ENCODE measurements around the gene CARS2.
A peak's percentile ranks its signal among the peaks of the same experiment; 100 is the strongest.
"Not testable (repeated sequence)": the region's sequence is repeated elsewhere in the genome, so short reads cannot be mapped to it uniquely, and the experiment has no call there.

Gene CARS2

DNA sequence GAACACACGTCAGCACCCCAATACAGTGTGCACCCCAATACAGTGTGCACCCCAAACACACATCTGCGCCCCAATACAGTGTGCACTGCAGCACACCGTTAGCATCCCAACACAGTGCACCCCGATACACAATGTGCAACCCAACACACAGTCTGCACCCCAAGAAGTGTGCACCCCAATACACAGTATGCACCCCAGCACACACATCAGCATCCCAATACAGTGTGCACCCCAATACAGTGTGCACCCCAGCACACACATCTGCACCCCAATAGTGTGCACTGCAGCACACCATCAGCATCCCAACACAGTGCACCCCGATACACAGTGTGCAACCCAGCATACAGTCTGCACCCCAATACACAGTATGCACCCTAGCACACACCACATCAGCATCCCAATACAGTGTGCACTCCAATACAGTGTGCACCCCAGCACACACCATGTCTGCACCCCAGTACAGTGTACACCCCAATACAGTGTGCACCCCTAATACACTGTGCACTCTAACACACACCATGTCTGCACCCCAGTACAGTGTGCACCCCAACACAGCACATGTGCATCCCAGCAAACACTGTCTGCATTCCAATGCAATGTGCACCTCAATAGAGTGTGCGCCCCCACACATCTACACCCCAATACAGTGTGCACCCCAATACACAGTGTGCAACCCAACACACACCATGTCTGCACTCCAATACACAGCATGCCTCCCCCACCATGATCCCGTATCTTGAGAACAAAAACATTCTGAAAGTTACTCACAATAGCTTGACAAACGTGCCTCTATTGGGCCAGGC is 855 bp upstream of the CARS2 start:
- no peak for DNase-seq (ENCODE audit: low spot score)

DNA sequence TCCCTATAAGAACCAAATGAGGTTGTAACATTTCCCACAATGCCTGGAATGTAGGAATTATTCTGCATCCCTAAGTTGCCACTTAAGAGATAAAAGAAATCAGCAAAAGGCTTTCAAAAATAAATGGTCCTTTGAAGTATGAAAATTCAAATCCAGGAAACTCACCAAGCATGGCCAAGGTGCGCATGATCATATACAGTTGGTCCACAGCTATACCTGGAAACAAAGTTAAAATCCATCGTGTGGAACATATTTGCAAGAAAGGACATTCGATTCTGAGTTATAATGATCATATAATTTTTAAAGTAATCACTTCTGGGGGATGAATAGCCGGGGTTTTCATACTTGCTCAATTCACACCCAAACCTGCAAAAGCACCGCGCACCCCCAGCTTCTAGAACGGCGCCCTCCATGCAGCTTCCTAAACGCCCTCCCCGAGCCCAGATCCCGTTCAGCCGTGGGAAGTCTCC is 525 bp downstream of the CARS2 start:
- DNase-seq (ENCODE audit: low spot score) = no peak

GRCh38 chr13:110702591-110703526 is 3.1 kb downstream of the CARS2 start:
- DNase-seq (ENCODE audit: low spot score) = no peak

GRCh38 chr13:110702089-110702488 is 3.8 kb downstream of the CARS2 start:
- DNase-seq (ENCODE audit: low spot score) = no peak

DNA sequence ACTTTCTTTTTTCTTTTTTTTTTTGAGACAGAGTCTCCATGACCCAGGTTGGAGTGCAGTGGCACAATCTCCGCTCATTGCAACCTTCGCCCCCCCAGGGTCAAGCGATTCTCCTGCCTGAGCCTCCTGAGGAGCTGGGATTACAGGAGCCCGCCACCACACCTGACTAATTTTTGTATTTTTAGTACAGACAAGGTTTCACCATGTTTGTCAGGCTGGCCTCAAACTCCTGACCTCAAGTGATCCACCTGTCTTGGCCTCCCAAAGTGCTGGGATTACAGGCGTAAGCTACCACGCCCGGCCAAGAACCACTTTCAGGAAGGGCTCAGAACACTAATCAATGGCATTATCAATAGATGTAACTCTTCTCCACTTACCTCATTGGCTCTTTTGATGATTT is 4.9 kb downstream of the CARS2 start:
- not testable (repeated sequence) for DNase-seq (ENCODE audit: low spot score)

- no peak for DNase-seq (ENCODE audit: low spot score)
Measured at GRCh38 chr13:110700641-110701040, 5.3 kb downstream of the CARS2 start.

DNA sequence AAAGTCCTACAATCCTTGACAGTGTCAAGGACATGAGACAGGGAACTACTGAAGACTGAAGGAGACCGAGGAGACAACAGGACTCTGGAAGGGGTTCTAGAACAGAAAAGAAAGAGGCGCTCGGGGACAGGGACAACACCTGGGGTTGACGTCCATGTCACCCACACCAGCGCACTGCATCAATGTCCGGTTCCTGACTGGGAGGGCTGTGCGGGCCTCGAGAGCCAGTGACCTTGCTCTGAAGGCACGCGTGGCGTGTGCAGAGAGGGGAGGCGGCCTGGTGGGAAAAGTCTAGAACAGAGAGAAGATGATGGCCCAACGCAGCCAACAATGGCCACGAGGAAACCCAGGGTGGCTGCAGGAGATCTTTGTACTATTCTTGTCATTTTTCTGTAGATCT is 5.7 kb downstream of the CARS2 start:
- DNase-seq (ENCODE audit: low spot score) = no peak

GRCh38 chr13:110699148-110700145 is 6.5 kb downstream of the CARS2 start:
- no peak for DNase-seq (ENCODE audit: low spot score)

DNA sequence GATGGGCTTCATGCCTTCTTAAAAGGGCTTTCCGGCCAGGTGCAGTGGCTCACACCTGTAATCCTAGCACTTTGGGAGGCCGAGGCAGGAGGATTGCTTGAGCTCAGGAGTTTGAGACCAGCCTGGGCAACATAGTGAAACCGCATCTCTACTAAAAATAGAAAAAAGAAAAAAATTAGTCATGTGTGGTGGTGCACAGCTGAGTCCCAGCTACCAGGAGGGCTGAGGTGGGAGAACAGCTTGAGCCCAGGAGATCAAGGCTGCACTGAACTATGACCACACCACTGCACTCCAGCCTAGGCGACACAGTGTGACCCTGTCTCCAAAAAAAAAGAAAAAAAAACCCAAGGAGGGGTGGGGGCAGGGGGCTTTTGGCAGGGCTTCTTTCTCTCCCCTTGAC is 7.2 kb downstream of the CARS2 start:
- no peak for DNase-seq (ENCODE audit: low spot score)

DNA sequence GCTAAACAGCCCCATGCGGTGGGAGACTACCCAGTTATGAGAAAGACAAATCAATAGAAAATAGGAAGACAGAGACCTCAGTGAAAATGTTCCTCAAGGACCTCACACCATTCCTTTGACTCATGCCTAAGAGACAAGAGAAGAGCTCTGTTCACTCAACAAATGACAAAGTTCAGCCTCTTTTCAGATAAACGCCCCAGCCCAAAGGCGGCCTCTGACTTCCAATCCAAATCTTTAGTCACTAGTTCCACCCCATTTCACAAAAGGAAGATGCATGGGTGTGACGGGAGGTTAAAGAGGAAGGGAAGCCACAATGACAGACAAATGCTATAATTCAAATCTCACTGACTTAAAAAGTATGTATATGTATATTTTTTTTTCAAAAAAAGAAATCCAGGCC is 8.1 kb downstream of the CARS2 start:
- no peak for DNase-seq (ENCODE audit: low spot score)

DNA sequence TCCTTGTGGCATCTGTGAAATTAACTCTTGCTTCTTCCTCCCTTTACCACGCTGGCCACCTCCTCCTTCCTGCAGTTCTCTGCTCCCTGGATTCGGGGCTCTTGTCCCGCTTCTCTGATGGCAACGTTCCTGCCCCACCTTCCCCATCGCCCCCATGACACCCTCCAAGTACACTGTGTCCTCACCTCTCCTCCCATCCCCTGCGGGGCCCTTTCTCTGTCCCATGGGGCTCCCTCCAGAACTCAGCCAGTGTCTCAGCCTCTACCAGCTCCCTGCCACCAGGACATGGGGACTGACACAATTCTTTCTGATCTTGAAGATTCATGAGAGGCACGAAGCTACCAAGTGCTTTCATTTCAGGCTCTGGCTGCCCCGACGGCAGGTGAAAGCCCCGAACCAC is 9.1 kb downstream of the CARS2 start:
- DNase-seq (ENCODE audit: low spot score) = no peak

DNA sequence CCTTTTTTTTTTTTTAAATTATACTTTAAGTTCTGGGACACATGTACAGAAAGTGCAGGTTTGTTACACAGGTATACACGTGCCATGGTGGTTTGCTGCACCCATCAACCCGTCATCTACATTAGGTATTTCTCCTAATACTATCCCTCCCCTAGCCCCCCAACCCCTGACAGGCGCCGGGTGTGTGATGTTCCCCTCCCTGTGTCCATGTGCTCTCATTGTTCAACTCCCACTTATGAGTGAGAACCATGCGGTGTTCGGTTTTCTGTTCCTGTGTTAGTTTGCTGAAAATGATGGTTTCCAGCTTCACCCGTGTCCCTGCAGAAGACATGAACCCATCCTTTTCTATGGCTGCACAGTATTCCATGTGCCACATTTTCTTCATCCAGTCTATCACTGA is 10.1 kb downstream of the CARS2 start:
- DNase-seq (ENCODE audit: low spot score) = not testable (repeated sequence)

DNA sequence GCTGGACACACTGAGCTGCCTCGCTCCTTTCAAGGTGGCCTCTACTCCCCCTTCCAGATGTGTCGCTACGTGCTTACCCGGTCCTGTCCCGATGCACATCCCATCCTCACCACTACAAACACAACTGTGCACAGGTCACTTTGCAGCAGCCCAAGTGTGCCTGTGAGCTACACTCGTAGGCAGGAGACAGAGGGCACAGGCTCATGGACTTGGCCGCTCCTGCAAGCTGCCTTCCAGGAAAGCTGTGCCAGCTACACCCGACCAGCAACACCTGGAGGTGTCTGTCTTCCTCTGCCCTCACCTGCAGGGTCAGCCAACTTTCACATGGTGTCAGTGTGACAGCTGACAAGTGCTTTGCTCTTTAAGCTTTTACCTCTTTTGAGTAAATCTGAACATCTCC is 15.4 kb downstream of the CARS2 start:
- DNase-seq (ENCODE audit: low spot score) = peak; percentile 62

GRCh38 chr13:110689711-110690110 is 16.2 kb downstream of the CARS2 start:
- peak; percentile 23 for DNase-seq (ENCODE audit: low spot score)

- DNase-seq (ENCODE audit: low spot score) = peak; percentile 41
Measured at GRCh38 chr13:110689041-110689440, 16.9 kb downstream of the CARS2 start.

DNA sequence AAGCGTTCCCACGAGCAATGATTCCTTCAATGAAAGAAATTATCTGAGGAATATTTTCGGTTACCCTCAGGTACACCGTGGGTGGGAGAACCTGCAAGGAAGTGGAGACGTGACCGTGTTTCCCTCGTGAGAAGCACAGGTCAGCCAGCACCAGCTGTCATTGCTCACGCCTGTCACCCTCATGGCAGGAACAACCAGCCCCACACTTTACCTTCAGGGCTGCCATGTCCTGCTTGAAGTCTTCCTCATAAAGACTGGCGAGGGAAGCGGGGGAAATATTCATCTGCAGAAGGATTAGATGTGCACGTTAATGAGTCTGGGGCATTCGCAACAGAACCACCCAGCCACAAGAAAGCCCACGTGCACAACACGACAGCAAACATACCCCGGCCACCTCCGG is 18.2 kb downstream of the CARS2 start:
- DNase-seq (ENCODE audit: low spot score) = no peak

DNA sequence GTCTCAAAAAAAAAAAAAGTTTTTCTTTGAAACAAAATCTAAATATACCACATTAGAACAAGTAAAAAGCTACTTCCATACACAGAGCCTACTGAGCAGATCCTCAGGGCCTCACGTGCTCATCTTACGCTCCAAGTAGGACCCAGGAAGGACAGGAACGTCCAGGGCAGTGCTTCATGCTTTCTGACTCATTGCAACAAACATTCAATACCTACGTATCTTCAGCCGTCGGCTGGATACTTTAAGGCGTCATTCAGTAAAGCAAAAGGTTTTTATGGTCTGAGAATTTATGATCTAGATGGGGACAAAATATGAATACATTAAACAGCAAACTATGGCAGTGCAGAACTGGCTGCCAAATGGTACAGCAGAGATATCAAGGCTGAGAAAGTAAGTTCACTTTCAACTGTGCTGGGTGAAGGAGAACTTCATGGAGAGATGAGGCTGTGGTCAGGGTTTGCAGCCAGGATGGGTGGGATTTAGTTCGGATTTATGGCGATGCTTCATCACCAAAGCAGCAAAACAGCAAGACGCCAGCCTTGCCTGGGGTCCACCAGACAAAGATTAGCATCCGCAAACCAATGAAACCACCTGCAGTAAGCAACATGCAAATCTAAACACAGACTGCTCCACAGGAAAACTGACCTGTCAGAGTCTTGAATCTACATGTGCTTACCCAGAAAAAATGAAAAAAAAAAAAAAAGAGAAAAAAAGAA is 20.5 kb downstream of the CARS2 start:
- DNase-seq (ENCODE audit: low spot score) = peak; percentile 37

DNA sequence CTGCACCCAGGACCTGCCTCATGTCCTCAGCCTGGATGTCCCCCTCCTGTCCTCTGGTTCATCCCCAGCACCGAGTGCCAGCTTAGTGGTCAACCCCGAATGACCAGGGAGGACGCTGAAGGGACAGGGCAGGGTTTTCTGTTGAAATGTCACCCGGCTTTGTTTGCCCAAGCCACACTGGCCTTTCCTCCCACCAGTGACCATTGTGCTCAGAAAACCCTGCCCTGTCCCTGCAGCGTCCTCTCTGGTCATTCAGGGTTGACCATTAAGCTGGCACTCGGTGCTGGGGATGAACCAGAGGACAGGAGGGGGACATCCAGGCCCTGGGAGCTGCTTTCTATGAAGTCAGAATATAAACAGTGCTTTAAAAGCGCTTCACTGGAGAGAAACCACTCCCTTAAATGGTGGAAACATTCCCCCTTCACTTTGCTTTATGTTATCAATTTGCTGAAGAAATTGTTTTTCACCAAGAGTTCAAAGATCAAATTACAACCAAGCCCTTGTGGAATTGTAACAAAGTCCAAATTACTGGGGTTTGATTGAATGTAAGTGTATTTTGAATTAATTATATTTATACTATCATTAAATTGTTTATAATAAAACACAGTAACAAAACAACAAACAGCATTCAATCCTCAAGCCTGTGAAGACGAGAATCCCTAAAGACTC is 21.4 kb downstream of the CARS2 start:
- peak; percentile 30 for DNase-seq (ENCODE audit: low spot score)

DNA sequence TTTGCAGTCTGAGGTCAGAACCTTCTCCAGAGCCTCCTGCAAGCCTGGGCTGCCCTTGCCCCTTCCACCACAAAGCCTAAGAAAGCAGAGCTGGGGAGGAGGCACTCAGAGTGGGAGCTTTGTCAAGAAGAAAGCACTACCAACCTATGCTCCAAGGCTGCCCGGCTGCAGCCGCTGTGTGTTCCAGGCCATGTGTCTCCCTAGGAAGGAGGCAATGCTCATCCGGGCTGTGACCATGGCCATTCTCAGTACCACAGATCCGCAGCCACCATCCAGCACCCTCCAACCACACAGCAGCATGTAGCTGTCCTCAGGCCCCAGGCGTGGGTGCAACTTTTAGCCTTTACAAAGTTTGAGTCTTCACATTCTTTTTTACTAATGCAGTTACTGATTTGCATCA is 22.0 kb downstream of the CARS2 start:
- no peak for DNase-seq (ENCODE audit: low spot score)

DNA sequence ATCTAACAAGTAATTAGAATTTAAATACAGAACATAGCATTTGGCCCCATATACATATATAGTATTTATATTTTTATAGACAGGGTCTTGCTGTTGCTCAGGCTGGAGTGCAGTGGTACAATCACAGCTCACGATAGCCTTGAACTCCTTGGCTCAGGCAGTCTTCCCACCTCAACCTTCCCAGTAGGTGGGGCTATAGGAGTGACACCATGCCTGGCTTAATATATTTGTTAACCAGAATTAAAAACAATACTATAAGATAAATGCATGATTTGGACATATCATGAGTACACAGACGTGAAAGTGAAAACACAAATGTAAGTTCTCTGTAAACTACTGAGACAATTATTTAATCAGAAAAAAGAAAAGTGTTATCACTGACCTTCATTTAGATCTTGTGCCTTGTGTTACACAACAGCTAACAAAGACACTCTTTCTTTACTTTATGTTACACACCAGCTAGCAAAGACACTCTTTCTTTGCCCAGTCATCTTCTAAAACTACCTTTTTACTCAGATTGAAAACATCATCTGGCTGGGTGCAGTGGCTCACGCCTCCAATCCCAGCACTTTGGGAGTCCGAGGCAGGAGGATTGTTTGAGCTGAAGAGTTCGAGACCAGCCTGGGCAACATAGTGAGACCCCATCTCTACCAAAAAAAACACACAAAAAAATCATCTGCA is 22.6 kb downstream of the CARS2 start:
- DNase-seq (ENCODE audit: low spot score) = no peak

Measured in left forelimb (tissue), 1 donor.